GM20431 (cell line): ENCODE results near the gene TSNAXIP1.
"Not testable (repeated sequence)": the region's sequence is repeated elsewhere in the genome, so short reads cannot be mapped to it uniquely, and the experiment has no call there.

ENCODE experiments used
- in situ Hi-C: fragments of 300-500 bp; cut with MseI, MboI; formaldehyde crosslinking; loops from one replicate; pipeline ENCODE4 v1.15.0; 2020; ENCODE audit warnings: low sequenced_read_pairs; ENCODE audit not compliant: unreplicated experiment

Gene TSNAXIP1

DNA sequence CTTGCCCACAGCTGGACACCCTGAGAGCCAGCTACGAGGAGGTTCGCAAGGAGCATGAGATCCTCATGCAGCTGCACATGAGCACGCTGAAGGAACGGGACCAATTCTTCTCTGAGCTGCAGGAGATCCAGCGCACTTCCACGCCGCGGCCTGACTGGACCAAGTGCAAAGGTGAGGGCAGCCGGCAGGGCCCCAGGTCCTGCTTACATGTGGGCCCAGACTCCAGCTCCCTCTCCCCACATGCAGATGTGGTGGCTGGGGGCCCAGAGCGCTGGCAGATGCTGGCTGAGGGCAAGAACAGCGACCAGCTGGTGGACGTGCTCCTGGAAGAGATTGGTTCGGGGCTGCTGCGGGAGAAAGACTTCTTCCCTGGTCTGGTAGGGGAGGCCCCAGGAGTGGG lies 19.2 kb downstream of the TSNAXIP1 start:
- in situ Hi-C loops: no loop called here

DNA sequence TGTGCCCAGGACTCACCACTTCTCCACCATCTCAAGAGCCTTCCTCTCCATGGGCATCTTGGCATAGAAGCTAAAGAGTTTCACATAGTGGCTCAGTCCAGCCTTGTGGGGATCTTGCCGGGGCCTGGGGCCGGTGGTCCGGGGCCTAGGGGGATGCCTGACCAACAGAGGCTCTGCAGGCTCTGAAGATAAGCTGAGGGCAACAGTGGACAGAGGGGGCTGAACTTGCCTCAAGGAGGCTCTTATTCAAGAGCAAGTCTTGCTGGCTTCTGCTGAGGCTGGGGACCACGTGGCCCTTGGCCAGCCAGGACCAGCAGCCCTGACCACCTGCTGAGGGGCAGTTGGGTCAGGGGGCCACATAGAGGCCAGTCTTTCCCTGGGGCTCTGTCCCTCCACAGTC lies 22.0 kb downstream of the TSNAXIP1 start:
- in situ Hi-C loops: no loop called here

DNA sequence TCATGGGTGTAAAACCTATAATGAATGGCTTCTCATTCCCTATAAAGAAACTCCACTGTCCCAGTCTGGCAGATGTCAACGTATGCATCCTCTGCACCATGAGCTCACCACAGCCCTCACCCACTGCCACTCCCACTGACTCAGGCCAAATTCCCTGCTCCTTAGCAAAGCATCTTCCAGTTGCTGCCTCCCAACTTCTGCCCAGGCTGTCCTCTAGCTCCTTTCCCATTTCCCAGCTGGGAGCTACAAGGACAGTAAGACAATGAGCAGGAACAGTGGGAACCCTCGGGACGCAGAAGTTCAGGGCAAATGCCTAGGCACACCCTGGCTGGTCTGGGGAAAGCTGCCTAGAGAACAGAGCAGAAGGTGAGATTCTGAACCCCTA lies 26.3 kb downstream of the TSNAXIP1 start:
- in situ Hi-C loops: no loop called here

DNA sequence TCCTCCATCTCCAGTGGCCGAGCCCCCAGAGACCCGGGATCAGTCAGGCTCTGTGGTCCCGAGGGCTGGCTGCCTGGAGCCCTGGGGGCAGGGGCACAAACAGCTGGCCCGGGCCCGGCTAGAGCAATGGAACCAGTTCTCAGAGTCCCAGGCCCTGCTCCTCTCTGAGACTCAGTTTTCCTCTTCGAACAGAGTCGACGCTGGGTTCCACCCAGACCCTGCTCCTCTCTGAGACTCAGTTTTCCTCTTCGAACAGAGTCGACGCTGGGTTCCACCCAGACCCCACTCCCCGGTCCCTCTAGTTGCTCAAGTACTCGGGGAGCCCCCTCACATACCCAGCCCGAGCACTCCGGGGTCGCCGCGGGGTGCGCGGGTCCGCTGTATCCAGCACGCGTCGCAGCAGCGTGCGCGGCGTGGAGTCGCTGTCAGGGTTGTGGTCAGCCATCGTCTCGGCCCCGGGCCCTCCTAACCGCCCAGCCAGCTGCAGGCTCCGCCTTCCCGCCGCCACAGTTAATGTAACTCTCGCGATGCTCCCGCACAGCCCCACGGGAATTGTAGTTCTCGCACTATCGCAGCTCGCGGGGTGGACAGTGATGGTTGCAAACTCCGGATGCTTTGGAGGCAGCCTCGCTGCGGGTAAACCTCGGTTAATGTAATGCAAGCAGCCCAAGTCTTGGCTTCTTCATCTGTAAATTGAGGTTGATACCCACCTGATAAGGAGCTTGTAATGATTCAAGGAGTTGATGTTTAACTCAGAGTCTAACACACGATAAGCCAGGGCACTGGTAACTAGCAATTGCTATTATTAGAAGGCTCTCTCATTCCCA lies 26.9 kb downstream of the TSNAXIP1 start:
- in situ Hi-C loops: no loop called here

DNA sequence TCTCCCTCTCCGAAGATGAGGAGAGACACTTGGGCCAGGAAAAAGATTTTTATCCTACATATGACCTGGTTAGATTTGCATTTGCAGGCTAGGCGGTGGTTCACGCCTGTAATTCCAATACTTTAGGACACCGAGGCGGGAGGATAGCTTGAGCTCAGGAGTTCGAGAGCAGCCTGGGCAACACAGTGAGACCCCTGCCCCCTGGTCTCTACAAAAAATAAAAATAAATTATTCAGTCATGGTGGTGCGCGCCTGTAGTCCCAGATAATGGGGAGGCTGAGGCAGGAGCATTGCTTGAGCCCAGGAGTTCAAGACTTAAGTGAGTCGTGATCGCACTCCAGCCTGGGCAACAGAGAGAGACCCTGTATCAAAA lies 27.5 kb downstream of the TSNAXIP1 start:
- in situ Hi-C loops: no loop called here

DNA sequence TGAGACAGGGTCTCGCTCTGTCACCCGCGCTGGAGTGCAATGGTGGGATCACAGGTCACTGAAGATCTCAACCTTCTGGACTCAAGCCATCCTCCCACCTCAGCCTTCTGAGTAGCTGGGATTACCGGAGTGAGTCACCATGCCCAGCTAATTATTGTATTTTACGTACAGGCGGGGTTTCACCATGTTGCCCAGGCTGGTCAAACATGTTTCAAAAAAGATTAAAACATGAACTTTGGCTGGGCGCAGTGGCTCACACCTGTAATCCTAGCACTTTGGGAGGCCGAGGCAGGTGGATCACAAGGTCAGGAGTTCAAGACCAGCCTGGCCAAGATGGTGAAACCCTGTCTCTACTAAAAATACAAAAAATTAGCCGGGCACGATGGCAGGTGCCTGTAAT lies 30.5 kb downstream of the TSNAXIP1 start:
- in situ Hi-C loops: not testable (repeated sequence)

DNA sequence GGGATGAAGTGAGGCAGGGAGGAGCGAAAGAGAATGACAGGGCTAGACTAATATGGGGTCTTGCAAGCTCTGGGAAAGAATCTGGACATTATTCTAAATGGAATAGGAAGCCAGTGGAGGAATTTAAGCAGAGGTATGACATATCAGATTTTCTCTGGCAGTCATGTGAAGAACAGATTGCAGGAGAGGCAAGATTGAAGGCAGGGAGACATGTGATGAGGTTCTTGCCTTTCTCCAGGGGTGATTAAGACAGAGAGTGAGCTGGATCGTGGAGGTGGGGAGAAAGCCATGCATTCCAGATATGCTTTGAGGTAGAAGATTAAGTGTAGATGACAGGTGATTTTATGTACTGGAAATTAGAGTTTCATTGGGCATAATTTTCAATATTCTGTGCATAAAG lies 31.1 kb downstream of the TSNAXIP1 start:
- in situ Hi-C loops: no loop called here

DNA sequence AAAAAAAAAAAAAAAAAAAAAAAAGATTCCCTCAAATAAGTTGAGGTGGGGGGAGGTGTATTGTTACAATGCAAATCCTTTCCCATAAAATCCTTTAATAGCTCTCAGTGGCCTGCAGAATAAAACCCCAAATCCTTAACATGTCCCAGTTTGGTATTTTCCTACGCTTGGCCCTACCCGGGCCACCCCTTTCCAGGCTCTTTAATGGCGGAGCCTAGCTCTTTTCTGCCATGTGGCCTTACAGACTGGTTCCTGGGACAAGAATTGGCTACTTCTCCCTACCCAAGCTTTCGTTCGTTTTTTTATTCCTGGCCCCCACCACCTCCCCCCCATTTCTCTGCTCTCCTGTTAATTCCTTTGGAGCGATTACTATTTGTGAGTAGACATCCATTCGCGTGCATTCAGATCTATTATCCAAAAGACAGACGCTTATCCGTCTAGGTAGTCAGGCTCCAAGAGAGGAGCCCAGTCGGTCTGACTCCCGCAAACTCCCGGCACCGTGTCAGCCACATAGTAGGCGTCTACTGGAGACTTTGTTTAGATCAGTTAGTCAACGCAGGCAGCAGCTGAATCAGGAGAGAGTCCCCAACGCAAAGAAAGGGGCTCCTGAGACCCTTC lies 34.6 kb downstream of the TSNAXIP1 start:
- in situ Hi-C loops: no loop called here

DNA sequence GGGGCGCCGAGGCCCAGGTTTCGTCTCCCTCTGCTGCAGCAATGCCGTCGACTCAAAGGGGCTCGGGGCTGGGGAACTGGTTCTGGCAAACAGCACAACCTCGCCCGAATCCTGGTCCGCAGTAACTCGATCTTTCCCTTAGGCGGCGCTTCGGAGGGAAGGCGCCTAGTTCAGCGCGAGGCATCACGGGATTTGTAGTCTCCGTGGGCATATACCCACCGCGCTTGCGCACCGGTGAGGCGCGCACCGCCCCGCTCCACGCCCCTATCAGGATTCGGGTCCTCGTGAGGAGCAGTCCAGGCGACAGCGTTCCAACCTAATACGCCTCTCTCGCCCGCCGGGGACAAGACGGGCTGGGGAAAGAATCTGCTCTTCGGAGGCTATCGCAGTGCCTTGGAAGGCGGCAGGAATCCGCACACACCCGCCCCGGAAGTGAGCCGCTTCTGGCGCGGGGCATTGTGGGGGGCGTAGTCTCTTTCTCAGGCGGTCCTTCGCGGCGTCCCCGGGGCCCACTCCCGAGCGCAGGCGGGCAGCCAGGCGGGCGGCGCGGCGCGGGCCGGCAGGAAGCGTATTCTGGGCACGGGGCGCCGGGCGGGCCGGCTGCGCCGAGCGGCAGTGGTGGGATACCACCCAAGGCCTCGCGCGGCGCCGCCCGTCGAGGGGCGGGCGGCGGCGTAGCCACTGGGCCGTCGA lies 35.3 kb downstream of the TSNAXIP1 start, which contains the start of gene THAP11:
Gene THAP11 (plus strand): TSS at position 505 of the 693 bp plus-strand sequence. CDS start 235 bp downstream, outside the sequence.
- in situ Hi-C loops: no loop called here

DNA sequence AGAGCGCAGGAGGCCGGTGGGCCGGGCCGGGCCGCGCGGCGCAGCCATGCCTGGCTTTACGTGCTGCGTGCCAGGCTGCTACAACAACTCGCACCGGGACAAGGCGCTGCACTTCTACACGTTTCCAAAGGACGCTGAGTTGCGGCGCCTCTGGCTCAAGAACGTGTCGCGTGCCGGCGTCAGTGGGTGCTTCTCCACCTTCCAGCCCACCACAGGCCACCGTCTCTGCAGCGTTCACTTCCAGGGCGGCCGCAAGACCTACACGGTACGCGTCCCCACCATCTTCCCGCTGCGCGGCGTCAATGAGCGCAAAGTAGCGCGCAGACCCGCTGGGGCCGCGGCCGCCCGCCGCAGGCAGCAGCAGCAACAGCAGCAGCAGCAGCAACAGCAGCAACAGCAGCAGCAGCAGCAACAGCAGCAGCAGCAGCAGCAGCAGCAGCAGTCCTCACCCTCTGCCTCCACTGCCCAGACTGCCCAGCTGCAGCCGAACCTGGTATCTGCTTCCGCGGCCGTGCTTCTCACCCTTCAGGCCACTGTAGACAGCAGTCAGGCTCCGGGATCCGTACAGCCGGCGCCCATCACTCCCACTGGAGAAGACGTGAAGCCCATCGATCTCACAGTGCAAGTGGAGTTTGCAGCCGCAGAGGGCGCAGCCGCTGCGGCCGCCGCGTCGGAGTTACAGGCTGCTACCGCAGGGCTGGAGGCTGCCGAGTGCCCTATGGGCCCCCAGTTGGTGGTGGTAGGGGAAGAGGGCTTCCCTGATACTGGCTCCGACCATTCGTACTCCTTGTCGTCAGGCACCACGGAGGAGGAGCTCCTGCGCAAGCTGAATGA lies 36.0 kb downstream of the TSNAXIP1 start:
- in situ Hi-C loops: no loop called here

DNA sequence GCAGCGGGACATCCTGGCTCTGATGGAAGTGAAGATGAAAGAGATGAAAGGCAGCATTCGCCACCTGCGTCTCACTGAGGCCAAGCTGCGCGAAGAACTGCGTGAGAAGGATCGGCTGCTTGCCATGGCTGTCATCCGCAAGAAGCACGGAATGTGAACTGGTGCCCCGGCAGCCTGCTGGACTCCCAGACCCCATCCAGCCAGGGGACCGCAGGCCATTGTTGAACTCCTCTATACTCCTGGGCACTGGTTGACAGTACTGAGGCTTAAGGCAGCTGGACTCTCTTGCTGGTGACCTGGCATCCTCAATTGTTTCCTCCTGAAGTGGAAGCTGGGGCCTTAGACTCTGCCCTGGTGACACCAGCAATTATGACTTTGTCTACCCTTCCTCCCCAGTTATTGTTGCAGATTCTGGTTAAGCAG lies 36.7 kb downstream of the TSNAXIP1 start:
- in situ Hi-C loops: no loop called here

DNA sequence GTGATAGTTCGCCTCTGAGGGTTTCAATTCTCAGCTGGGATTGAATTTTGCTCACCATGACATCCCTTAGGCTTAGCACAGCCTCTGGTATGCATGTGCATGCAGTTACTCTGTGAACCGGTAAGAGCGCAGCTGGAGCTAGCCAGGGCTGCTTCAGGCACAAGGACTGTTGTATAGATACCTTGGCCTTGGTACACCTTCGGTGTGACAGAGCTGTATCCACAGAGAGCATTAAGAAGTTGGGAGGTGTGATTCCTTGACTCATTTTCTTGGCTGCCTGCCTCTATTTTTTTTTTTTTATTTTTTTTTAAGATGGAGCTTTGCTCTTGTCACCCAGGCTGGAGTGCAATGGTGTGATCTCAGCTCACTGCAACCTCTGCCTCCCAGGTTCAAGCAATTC lies 37.8 kb downstream of the TSNAXIP1 start:
- in situ Hi-C loops: no loop called here

DNA sequence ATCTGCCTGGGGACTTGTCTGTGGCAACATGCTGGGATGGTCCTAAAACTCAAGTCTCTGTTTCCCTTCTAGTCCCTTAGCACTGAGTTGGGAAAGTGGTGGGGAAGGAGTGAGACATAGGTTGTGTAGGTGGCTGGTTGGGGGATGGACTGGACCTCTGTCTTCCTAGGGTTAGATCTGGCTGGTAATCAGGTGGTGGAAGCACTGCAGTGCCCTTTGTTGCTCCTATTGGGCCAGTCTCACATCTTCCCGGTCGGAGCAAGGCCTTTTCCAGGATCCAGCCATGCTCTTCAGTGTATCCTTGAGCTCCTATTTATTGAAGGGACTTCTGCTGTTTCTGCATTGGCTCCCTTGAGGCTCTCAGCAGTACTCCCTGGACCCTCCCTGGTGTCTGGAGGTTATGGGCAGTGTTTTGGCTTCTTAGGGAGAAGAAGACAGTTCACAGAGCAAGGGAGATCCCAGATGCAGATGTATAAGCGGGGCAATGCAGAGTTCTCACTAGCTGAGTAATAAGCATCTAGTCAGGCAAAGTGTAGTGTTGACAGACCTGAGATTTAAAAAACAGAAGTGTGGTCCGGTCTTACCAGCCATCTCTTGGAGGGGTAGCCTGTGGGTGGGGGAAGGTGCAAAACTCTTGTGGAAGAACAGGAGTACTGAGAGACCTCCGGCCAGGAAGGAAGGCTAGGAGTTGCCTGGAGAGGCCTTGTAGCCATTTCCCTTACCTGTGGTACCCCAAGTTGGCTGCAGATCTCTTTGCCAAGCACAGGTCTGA lies 38.8 kb downstream of the TSNAXIP1 start:
- in situ Hi-C loops: no loop called here

DNA sequence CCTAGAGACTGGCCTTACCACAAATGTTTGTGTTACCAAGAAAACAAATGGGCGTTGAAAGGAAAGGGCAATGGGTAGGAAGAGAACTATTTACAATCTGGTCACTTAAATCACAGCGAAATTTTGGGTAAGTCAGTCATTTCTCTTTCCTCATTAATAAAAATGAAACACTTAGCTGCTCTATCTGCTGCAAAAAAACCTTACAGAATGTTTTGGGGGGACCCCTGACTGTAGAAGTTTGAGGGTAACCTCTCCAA lies 39.3 kb downstream of the TSNAXIP1 start:
- in situ Hi-C loops: no loop called here

DNA sequence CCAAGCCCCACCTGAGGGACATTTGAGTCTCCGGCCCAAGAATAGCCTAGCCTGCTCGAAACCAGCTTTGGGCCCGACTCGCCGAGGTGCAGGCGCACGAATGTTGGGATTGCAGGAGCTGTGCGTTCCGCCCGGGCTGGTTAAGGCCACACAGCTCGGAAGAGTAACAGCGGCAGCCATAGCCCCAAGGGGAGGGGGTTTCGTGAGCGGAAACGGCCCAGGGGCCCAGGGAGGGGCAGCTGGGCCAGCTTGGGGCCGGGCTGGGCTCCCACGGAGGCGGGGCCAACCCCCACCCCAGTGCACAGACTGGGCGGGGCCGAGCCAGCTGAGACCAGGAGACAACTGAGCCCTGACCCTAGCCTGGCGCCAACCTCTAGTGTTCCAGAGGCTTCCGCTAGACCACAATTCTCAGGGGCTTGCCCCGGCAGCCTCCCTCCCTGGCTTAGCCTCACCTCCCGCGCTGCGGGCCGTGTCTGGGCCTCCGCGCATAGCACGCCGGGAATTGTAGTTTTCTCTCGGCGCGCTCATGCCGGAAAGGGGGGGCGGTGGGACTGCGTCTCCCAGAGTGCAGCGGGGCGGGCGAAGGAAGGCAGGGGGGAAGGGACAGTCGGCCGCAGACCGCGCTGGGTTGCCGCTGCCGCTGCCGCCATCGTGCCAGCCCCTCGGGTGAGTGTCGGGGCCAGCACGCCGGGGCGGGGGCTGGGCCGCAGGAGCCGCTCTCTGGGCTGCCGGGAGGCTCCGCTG lies 39.8 kb downstream of the TSNAXIP1 start, which contains the start of gene NUTF2:
Gene NUTF2 (plus strand): TSS at position 614 of the 744 bp plus-strand sequence. CDS start 18,198 bp downstream, outside the sequence.
- in situ Hi-C loops: no loop called here

DNA sequence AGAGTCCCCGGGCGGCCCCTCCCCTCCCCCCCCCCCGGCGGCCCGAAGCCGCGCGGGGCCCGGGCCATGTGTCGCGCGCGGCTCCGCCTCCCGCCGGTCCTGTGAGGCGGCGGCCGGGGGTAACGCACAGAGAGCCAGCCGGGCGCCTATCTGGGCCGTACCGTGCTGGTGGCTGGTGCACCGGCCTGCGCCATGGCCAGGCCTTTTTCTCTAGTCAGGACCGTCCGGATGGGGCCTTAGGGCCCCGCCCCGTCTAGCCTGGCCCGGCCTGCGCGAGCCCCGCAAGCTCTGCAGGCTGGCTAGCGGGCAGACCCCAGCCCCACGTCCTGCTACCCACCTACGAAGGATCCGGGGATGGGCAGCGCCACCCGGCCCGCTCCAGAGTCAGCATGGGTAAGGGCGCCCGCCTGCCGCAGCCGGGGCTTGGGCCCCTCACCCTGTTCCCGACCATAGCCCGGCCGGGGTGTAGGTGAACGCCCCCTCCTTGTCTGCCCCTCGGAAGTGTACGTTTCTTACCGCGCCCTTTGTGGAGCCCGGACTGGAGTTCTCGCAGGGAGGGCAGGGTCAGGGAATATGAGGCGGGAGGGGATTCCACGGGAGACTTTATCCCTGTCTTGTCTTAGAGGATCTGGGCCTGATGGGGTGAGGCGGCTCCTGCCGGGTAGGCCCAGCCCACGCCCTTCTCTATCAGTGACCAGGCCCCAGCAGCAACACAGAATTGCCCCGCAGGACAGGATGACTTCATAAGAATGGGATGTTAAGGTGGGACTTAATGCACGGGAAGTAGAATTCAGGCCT lies 40.6 kb downstream of the TSNAXIP1 start, which contains the start of gene CENPT:
Gene CENPT (minus strand): TSS at position 630 of the 798 bp plus-strand sequence. CDS start 13,834 bp downstream, outside the sequence.
- in situ Hi-C loops: no loop called here

DNA sequence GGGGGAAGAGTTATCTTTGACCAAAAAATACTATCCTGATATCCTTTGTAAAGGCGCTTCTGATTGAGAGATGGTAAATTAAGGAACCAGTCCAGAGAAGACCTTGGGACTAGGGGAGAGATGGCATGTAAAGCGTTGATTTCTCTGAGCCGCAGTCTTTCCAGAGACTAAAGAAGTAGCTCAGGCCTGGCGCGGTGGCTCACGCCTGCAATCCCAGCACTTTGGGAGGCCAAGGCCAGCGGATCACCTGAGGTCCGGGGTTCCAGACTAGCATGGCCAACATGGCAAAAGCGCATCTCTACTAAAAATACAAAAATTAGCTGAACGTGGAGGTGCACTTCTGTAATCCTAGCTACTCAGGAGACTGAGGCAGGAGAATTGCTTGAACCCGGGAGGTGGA lies 41.4 kb downstream of the TSNAXIP1 start:
- in situ Hi-C loops: no loop called here

DNA sequence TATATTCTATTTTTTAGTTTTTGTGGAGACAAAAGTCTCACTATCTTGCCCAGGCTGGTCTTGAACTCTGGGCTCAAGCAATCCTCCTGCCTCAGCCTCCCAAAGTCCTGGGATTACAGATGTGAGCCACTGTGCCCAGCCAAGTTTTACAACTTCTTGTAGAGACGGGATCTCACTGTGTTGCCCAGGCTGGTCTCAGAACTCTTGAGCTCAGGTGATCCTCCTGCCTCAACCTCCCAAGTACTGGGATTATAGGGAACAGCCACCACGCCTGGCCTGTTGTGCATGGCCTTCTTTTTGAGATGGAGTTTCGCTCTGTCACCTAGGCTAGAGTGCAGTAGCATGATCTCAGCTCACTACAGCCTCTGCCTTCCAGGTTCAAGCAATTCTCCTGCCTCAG lies 47.0 kb downstream of the TSNAXIP1 start:
- in situ Hi-C loops: no loop called here
